Activated CD4-positive, alpha-beta T cell treated with anti-CD3 and anti-CD28 coated beads for 1 hour (primary cell): Measurements from ENCODE around the gene TTC28.
"Not testable (repeated sequence)": the region's sequence is repeated elsewhere in the genome, so short reads cannot be mapped to it uniquely, and the experiment has no call there.

ENCODE experiments used
- DNase-seq: peaks from one replicate; pipeline ENCODE4 v3.0.0-alpha.2; 2020

TTC28 gene

GRCh38 chr22:28123989-28124766, 555.5 kb downstream of the TTC28 start:
- no peak for DNase-seq

GRCh38 chr22:28120691-28121592, 558.7 kb downstream of the TTC28 start:
- no peak for DNase-seq

GRCh38 chr22:28118957-28119631, 560.5 kb downstream of the TTC28 start:
- DNase-seq = no peak

GRCh38 chr22:28116219-28116673, 563.4 kb downstream of the TTC28 start:
- no peak for DNase-seq

- no peak for DNase-seq
These were observed 564.2 kb downstream of the TTC28 start for GRCh38 chr22:28115426-28115825.

GRCh38 chr22:28112548-28113043, 567.0 kb downstream of the TTC28 start:
- no peak for DNase-seq

- no peak for DNase-seq
These were observed 567.5 kb downstream of the TTC28 start for GRCh38 chr22:28112190-28112544.

GRCh38 chr22:28111501-28112189, 568.0 kb downstream of the TTC28 start:
- no peak for DNase-seq

GRCh38 chr22:28108851-28109250, 570.8 kb downstream of the TTC28 start:
- DNase-seq = no peak

- no peak for DNase-seq
These were observed 573.0 kb downstream of the TTC28 start for GRCh38 chr22:28106617-28107016.

- no peak for DNase-seq
These were observed 573.7 kb downstream of the TTC28 start for GRCh38 chr22:28105988-28106387.

GRCh38 chr22:28105413-28105812, 574.2 kb downstream of the TTC28 start:
- no peak for DNase-seq

- no peak for DNase-seq
These were observed 576.0 kb downstream of the TTC28 start for GRCh38 chr22:28103596-28103995.

GRCh38 chr22:28102151-28102812, 577.4 kb downstream of the TTC28 start:
- no peak for DNase-seq

- DNase-seq = no peak
These were observed 582.0 kb downstream of the TTC28 start for GRCh38 chr22:28097627-28098026.

GRCh38 chr22:28096161-28096560, 583.5 kb downstream of the TTC28 start:
- DNase-seq = no peak

GRCh38 chr22:28095316-28096095, 584.1 kb downstream of the TTC28 start:
- DNase-seq = no peak

- no peak for DNase-seq
These were observed 584.9 kb downstream of the TTC28 start for GRCh38 chr22:28094771-28095170.

GRCh38 chr22:28093711-28094110, 585.9 kb downstream of the TTC28 start:
- no peak for DNase-seq

GRCh38 chr22:28091486-28091885, 588.2 kb downstream of the TTC28 start:
- DNase-seq = no peak

GRCh38 chr22:28089541-28089940, 590.1 kb downstream of the TTC28 start:
- not testable (repeated sequence) for DNase-seq
